GM21528 (cell line): Measurements from ENCODE around the gene ATAD2B.
"Not testable (repeated sequence)": the region's sequence is repeated elsewhere in the genome, so short reads cannot be mapped to it uniquely, and the experiment has no call there.

Experiments
- ATAC-seq: cut with Tn5 transposase; IDR thresholded peaks from one replicate; pipeline ENCODE4 v1.9.1; 2021; ENCODE audit warnings: mild to moderate bottlenecking, moderate library complexity; ENCODE audit not compliant: unreplicated experiment, low FRiP score

ATAD2B gene

GRCh38 chr2:23753291-23754010 is 173.5 kb downstream of the ATAD2B start:
- ATAC-seq = no peak

- ATAC-seq = no peak
Measured at GRCh38 chr2:23751747-23752265, 175.1 kb downstream of the ATAD2B start.

- ATAC-seq = no peak
Measured at GRCh38 chr2:23746141-23746863, 180.6 kb downstream of the ATAD2B start.

GRCh38 chr2:23745726-23746105 is 181.2 kb downstream of the ATAD2B start:
- no peak for ATAC-seq

GRCh38 chr2:23745068-23745725 is 181.7 kb downstream of the ATAD2B start:
- no peak for ATAC-seq

GRCh38 chr2:23736783-23737182 is 190.1 kb downstream of the ATAD2B start:
- ATAC-seq = not testable (repeated sequence)

DNA sequence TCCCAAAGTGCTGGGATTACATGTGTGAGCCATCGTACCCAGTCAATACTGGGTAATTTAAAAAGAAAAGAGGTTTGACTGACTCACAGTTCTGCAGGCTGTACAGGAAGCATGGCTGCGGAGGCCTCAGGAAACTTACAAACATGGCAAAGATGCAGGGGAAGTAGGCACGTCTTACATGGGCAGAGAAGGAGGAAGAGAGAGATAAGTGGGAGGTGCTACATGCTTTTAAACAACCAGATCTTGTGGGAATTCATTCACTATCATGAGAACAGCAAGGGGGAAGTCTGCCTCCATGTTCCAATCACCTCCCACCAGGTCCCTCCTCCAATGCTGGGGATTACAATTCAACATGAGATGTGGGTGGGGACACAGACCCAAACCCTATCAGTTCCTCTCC is 192.5 kb downstream of the ATAD2B start:
- ATAC-seq = no peak

GRCh38 chr2:23723029-23723428 is 203.9 kb downstream of the ATAD2B start:
- not testable (repeated sequence) for ATAC-seq

DNA sequence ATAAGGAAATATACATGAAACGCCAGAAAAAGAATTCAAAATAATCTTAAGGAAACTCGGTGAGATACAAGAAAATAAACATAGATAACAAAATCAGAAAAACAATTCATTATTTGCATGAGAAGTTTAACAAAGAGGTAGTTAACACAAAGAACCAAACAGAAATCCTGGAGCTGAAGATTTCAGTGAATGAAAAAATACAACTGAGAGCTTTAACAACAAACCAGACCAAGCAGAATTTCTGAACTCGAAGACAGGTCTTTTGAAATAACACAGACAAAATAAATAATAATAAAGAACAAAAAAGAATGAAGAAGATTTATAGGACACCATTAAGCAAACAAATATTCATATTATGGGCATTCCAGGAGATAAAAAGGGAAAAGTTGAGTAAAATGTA is 204.7 kb downstream of the ATAD2B start:
- no peak for ATAC-seq

DNA sequence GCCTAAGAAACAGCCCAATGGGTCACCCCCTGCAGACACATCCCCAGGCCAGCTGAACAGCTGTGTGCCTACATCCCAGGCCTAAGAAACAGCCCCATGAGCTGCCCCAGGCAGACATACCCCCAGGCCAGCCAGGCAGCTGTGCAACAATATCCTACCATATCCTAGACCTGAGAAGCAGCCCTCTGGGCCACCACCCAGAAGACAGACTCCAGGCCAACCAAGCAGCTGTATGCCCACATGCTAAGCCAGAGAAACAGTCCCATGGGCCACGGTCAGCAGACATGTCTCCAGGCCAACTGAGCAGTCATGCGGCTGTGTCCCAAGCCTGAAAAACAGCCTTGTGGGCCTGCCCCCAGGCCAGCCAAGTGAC is 205.5 kb downstream of the ATAD2B start:
- ATAC-seq = no peak

DNA sequence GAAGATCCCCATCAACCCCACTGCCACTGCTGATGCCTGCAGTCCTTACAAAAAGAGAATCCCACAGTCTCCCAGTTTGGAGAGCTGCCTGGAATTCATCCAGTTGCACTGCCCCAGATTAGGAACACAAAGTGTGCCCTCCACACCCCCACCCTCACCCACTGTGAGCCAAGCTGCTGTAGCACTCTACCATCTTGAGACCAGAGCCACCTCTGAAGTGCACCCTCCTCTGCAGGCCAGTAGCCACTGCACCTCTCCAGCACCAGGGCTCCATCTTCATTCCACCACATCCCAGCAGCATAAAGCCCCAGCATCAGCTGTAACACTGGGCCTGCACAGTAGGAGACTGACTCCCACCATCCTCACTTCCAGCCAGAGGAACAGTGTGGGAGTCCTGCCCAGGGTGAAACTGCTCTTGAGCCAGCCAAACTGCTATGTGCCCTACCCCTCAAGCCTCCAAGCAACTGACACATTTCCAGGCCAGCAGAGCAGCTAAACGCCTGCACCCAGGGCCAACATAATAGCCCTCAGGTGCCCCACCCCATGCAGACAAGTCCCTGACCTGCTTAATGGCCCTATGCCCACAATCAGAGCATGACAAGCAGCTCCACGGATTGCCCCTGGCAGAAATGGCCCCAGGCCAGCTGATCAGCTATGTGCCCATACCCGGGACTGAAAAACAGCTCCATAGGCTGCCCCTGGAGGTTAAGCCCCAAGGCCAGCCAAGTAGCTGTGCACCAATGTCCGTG is 206.0 kb downstream of the ATAD2B start:
- ATAC-seq = no peak

GRCh38 chr2:23719716-23720115 is 207.2 kb downstream of the ATAD2B start:
- ATAC-seq = no peak

- ATAC-seq = no peak
Measured at GRCh38 chr2:23718931-23719700, 207.8 kb downstream of the ATAD2B start.

GRCh38 chr2:23713351-23713750 is 213.6 kb downstream of the ATAD2B start:
- ATAC-seq = no peak

DNA sequence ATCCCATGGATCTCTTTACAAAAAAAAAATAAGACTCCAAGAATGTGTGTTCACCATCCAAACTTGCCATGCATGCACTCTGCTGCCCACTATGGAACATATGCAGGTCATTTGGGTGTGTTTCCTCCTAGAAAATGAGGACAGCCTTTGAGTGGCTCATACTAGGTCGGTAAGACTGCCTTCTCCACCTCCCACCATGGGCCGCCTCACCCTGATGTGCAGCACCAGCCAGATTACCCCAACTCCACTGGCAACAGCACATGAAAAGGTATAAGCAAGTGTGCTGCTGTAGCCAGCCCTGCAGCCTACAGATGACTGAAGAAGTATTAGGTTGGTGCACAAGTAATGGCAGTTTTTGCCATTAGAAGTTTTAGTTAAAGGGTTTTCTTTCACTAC is 214.2 kb downstream of the ATAD2B start:
- no peak for ATAC-seq

DNA sequence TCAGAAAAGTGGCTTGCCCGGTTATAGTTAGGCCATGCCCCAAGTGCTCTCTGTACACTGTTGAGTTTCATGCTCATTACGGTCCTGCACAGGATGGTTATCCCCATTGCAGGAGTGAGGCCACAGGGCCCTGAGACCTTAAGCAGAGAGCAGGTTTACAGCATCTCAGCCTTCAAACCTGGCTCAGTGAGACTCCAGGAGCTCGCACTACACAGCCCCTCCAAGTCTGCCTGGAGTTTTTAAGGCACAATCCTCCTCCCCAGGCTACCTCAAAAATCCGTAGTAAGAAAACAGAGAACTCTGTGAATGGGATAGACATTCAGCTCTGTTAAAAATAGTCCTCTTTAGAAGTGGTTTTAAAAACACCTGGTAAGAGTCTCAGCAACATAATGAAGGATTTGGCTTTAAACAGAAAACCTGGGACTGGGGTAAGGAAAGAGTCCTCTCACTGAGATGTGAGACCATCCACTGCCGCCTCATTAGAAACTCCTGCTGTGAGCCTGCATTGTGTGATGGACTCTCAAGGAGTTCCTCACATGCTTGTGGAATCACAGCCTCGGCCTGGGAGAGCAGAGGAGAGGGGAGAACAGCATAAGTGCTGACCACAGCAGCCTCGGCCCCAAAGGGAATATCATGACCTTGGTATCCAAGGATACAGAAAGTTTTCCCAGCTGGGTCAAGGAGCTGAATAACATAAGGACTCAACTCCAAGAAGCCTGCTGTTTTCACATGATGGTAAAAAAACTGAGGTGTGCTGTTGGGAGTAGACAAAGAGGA is 214.8 kb downstream of the ATAD2B start:
- ATAC-seq = no peak

GRCh38 chr2:23709311-23709710 is 217.6 kb downstream of the ATAD2B start:
- ATAC-seq = no peak

DNA sequence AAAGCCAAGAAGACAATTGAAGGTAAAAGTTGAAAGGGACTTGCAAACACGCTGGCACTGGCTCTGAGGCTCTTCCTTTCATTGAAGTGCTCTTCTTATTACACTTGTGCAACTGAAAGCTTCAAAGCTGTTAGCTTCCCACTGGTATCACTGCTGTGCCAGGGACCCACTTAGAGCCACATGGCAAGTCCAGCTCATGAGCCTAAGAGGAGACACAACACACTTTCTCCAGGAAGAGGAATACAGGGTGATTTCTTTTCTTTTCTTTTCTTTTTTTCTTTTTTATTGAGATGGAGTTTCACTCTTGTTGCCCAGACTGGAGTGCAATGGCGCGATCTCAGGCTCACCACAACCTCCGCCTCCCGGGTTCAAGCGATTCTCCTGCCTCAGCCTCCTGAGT is 218.2 kb downstream of the ATAD2B start:
- no peak for ATAC-seq

DNA sequence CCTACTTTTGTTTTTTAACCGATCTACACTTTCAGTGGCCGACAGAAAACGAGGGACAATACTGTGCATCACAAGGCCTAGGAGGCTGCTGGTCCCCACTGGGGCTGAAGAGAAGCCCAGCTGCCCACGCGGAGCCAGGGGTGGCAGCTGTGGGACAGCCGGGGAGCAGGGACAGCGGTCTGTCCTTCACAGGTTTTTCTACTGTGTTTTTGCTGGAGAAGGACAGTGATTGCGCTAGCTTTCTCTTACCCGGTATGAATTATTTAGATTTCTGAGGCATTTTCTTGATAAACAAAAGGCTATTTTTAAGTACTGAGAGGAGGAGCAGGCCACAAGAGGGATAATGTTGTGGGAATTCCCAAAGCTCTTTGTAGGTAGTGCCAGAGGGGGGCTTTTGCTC is 219.8 kb downstream of the ATAD2B start:
- ATAC-seq = no peak
